ENCODE measurements around the gene NUTM2D.
"Not testable (repeated sequence)": the region's sequence is repeated elsewhere in the genome, so short reads cannot be mapped to it uniquely, and the experiment has no call there.

GRCh38 chr10:87384283-87384682 lies 26.7 kb downstream of the NUTM2D start:
- TF ChIP-seq POLR2A, CTCF (IDR thresholded peaks at IDR 0.05): not testable (repeated sequence)
